Endodermal cell (in vitro differentiated cells): ENCODE measurements around the gene DTNBP1. TPM values are rescaled to one million over a fixed set of nuclear protein-coding genes. Genes with fewer than 3 reads are reported as not detected.
A peak's percentile ranks its signal among the peaks of the same experiment; 100 is the strongest.

Experiments
- DNase-seq: peaks from one replicate; pipeline ENCODE4 v3.0.0-alpha.2; 2017
- H3K27ac ChIP-seq: 2 replicates; pipeline ENCODE4 v1.5.1; 2013; ENCODE audit warnings: mild to moderate bottlenecking, low read depth, low read length, moderate library complexity
- H3K27me3 ChIP-seq: 2 replicates; pipeline ENCODE4 v1.6.1; 2013; ENCODE audit warnings: mild to moderate bottlenecking, low read length, moderate library complexity; ENCODE audit not compliant: insufficient read depth, control insufficient read depth, poor library complexity, severe bottlenecking
- H3K36me3 ChIP-seq: 2 replicates; pipeline ENCODE4 v1.7.0; 2013; ENCODE audit warnings: mild to moderate bottlenecking, low read length, moderate library complexity; ENCODE audit not compliant: control insufficient read depth, insufficient read depth
- H3K4me1 ChIP-seq: one replicate; pipeline ENCODE4 v1.7.0; 2013; ENCODE audit warnings: low read length; ENCODE audit not compliant: control insufficient read depth, insufficient read depth
- H3K4me3 ChIP-seq: 2 replicates; pipeline ENCODE4 v1.5.1; 2013; ENCODE audit warnings: mild to moderate bottlenecking, low read length, moderate library complexity
- H3K9ac ChIP-seq: 2 replicates; pipeline ENCODE4 v1.6.1; 2013; ENCODE audit warnings: mild to moderate bottlenecking, low read length, moderate library complexity; ENCODE audit not compliant: poor library complexity, severe bottlenecking; ENCODE audit errors: extremely low read depth
- H3K9me3 ChIP-seq: 2 replicates; pipeline ENCODE4 v1.6.1; 2013; ENCODE audit warnings: mild to moderate bottlenecking, low read length, moderate library complexity; ENCODE audit not compliant: control insufficient read depth
- H3K27ac Mint-ChIP-seq: 2 replicates; pipeline ENCODE4 v1.8.0; 2020; ENCODE audit warnings: mixed read lengths
- H3K27me3 Mint-ChIP-seq: 2 replicates; pipeline ENCODE4 v1.8.0; 2021; ENCODE audit warnings: mild to moderate bottlenecking, mixed read lengths; ENCODE audit not compliant: insufficient read depth
- H3K36me3 Mint-ChIP-seq: 2 replicates; pipeline ENCODE4 v1.8.0; 2020; ENCODE audit warnings: low read depth, mixed read lengths
- H3K4me1 Mint-ChIP-seq: 2 replicates; pipeline ENCODE4 v1.8.0; 2020; ENCODE audit warnings: mixed read lengths
- H3K4me3 Mint-ChIP-seq: 2 replicates; pipeline ENCODE4 v1.8.0; 2020; ENCODE audit warnings: mild to moderate bottlenecking, moderate library complexity, mixed read lengths
- H3K9me3 Mint-ChIP-seq: 2 replicates; pipeline ENCODE4 v1.8.0; 2020; ENCODE audit warnings: mild to moderate bottlenecking, mixed read lengths
- CTCF ChIP-seq: fragments of 200-600 bp; sonication (generic); conservative IDR thresholded peaks from 2 replicates; pipeline ENCODE4 v1.5.0; 2021; ENCODE audit warnings: antibody characterized with exemption, mild to moderate bottlenecking
- WGBS, 2 experiments: methylation state at CpG; one replicate each; pipeline versions ENCODE4 v1.1.5 to v1.1.7; 2013; ENCODE audit warnings: missing lambda C conversion rate in 2 of 2, mixed read lengths in 1 of 2; ENCODE audit not compliant: insufficient coverage in 1 of 2, insufficient read length in 1 of 2; 5-methylcytosine and 5-hydroxymethylcytosine counted together
- total RNA-seq, 2 donors: library from RNA; stranded (reverse); fragmentation: NEBNext Ultra II Directional in 1 of 2; extraction: Animal tissue kit (Norgen Biotek cat#: 25700) in 1 of 2; gene quantifications; 2 replicates in 1 of 2; 3 replicates in 1 of 2; pipeline ENCODE4 v1.2.1, GENCODE V29; 2021

The DTNBP1 gene
- total RNA-seq, 2 donors from 2014 or later: 14.1 to 31.4 TPM

- Mint-ChIP-seq H3K27me3 (no peaks in the 10 kb centered on the region), H3K4me3 (no peak overlapping the region), H3K9me3 (no peaks in the 10 kb centered on the region), H3K36me3 (peaks cover 70% of the 10 kb centered on the region), H3K4me1 (peaks cover 26% of the 10 kb centered on the region), H3K27ac (no peak overlapping the region)
- Histone ChIP-seq H3K9me3 (no peaks in the 10 kb centered on the region), H3K9ac (no peak overlapping the region), H3K4me1 (peaks cover 15% of the 10 kb centered on the region), H3K36me3 (peaks cover 68% of the 10 kb centered on the region), H3K27me3 (no peaks in the 10 kb centered on the region), H3K4me3 (no peak overlapping the region), H3K27ac (no peak overlapping the region)
- WGBS, 2 experiments: 96 to 98% methylated on average over 55 to 60 of the region's 60 CpGs
- DNase-seq: no peak
- TF ChIP-seq CTCF: no peak
Measured at GRCh38 chr6:15496345-15497131, 166.3 kb downstream of the DTNBP1 start.

DNA sequence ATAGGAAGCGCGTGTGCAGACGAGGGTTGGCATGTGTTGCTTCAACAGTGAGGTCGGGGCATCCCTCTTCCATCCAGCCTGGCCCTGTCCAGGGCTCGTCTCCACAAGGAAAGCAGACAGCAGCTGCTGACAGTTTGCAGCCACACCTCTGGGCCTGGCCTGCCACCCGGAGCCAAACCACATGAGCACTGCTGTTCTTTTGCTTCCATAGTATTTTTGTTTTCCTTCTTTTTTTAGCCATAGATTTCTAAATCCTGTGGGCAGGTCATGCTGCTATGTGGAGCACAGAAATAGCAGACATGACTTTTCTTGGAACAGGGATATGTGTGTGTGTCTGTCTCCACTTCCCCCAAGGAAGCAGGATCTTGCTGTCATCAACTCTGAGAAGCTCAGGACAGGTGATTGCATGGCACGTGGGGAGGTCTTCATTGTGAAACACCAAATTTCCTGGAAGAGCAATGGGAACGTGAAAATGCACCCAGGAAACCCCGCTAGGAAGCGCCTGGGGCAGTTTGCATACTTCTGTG lies 167.4 kb downstream of the DTNBP1 start:
- peaks cover 63% of the 10 kb centered on the region for H3K36me3 ChIP-seq
- no peak overlapping the region for H3K4me3 Mint-ChIP-seq
- H3K9me3 ChIP-seq: no peaks in the 10 kb centered on the region
- H3K36me3 Mint-ChIP-seq: peaks cover 60% of the 10 kb centered on the region
- WGBS, 2 experiments: 95 to 97% methylated on average over 10 of the region's 10 CpGs
- H3K9ac ChIP-seq: no peak overlapping the region
- TF ChIP-seq CTCF: no peak
- peaks cover 18% of the 10 kb centered on the region for H3K4me1 ChIP-seq
- peaks cover 33% of the 10 kb centered on the region for H3K4me1 Mint-ChIP-seq
- H3K4me3 ChIP-seq: no peak overlapping the region
- H3K27me3 ChIP-seq: no peaks in the 10 kb centered on the region
- no peaks in the 10 kb centered on the region for H3K27me3 Mint-ChIP-seq
- no peaks in the 10 kb centered on the region for H3K9me3 Mint-ChIP-seq
- peak overlapping the region; percentile 10 for H3K27ac Mint-ChIP-seq
- H3K27ac ChIP-seq: no peak overlapping the region
- DNase-seq: no peak

DNA sequence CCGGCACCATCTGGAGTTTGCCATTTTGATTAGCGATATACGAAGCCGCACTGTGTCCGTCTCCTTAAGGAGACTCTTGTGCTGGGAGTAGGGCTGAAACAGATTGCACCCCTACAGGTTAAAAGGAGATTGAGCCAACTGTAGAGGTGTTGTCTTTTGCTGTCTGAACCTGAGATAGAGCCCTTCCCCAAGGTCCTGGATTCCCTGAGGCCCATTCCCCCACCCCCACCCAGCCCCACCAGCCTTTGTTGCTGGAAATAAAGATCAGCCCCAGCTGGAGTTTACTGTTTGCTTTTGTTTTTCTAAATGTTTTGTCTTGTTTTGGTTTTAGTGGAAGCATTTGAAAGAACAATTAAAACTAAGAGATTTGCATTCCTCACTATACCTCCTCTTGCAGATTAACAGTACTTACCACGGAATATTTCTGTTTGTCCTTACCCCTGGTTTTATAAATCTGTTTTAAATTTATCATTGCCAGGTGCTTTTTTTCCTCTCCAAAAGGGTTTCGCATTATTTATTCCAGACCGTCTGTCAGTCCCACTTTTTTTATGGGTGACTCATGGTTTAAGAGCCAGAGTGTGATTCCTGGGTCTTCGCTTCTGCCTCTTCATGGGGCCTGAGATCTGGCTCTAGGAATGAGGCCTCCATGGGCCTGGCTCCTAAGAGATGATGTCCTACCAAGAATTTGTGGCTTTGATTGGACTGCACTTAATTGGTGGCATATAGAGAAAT lies 169.2 kb downstream of the DTNBP1 start:
- Mint-ChIP-seq H3K9me3 (no peaks in the 10 kb centered on the region), H3K27ac (peak overlapping the region; percentile 66), H3K4me3 (no peak overlapping the region), H3K4me1 (peaks cover 33% of the 10 kb centered on the region), H3K36me3 (peaks cover 51% of the 10 kb centered on the region), H3K27me3 (no peaks in the 10 kb centered on the region)
- peak; percentile 79 for DNase-seq
- Histone ChIP-seq H3K4me1 (peaks cover 18% of the 10 kb centered on the region), H3K4me3 (peak overlapping the region; percentile 37), H3K9me3 (no peaks in the 10 kb centered on the region), H3K36me3 (peaks cover 69% of the 10 kb centered on the region), H3K27me3 (no peaks in the 10 kb centered on the region), H3K27ac (no peak overlapping the region), H3K9ac (no peak overlapping the region)
- TF ChIP-seq CTCF: peak; percentile 43
- WGBS, 2 experiments: 75 to 81% methylated on average over 5 to 9 of the region's 9 CpGs
